DOHH2 (cell line): ENCODE measurements around the gene EFCAB7.

Source experiments
- CTCF ChIP-seq: fragments of 200-600 bp; sonication (generic); IDR thresholded peaks from one replicate; pipeline ENCODE4 v1.5.1; 2014; ENCODE audit warnings: antibody characterized with exemption, mild to moderate bottlenecking, low read depth, low read length; ENCODE audit not compliant: poor library complexity, severe bottlenecking
- EZH2phosphoT487 ChIP-seq: fragments of 200-600 bp; sonication (generic); IDR thresholded peaks from 2 replicates; pipeline ENCODE4 v1.6.1; 2017; ENCODE audit warnings: borderline replicate concordance, mild to moderate bottlenecking, antibody characterized with exemption, low read length, moderate library complexity, mixed read lengths

GRCh38 chr1:63548877-63549276, 25.6 kb downstream of the EFCAB7 start:
- TF ChIP-seq CTCF, result no peak
- TF ChIP-seq EZH2phosphoT487, result no peak
